Stimulated activated CD4-positive, alpha-beta T cell treated with anti-CD3 and anti-CD28 coated beads, Interleukin-4, amount 100 ng/mL, for 24 hours (primary cell): ENCODE results near the gene EMC1.
"Not testable (repeated sequence)": the region's sequence is repeated elsewhere in the genome, so short reads cannot be mapped to it uniquely, and the experiment has no call there.

Source experiments
- DNase-seq: peaks from one replicate; pipeline ENCODE4 v3.0.0-alpha.2; 2020

Gene EMC1

DNA sequence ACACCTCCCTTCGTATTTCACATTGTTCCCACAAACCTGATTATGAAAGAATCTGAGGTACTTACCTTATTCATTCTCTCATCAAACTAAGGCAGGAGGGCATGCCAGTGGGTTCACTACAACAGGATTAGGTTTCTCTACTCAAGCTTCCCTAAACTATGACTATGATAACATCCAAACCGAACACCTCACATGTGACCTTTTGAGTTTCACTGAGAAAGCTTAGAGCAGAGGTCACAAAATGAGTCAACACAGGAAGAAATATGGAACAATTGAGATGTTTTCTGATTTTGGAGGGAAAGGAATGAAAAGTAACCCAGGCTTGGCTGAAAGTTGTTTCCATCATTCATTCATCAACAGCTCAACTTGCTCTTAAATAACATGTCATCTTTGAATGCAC, 65.3 kb downstream of the EMC1 start:
- no peak for DNase-seq

DNA sequence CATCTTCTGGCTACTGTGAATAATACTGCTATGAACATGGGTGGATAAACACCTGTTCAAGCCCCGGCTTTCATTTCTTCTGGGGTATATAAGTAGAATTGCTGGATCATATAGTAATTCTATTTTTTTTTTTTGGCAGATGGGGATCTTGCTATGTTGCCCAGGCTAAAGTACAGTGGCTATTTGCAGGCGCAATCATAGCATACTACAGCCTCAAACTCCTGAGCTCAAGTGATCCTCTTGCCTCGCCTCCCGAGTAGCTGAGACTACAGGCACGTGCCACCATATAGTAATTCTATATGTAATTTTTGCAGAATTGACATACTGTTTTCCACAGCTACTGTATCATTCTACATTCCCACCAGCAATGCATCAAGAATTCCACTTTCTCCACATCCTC, 69.1 kb downstream of the EMC1 start:
- DNase-seq = no peak

DNA sequence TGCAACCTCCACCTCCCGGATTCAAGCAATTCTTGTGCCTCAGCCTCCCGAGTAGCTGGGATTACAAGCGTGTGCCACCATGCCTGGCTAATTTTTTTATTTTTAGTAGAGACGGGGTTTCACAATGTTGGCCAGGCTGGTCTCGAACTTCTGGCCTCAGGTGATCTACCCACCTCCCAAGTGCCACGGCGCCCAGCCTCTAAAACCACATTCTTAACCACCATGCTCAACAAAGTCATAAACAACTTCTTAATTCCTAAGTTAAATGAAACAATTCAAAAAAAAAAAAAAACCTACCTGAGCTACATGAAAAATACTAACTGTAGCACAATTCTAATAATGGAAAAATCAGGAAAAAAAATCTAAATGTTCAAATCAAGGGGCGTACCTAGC, 71.1 kb downstream of the EMC1 start:
- not testable (repeated sequence) for DNase-seq

- peak; percentile 9 for DNase-seq
Observed at GRCh38 chr1:19179597-19180264, 71.6 kb downstream of the EMC1 start.

GRCh38 chr1:19178734-19179398, 72.5 kb downstream of the EMC1 start:
- no peak for DNase-seq

DNA sequence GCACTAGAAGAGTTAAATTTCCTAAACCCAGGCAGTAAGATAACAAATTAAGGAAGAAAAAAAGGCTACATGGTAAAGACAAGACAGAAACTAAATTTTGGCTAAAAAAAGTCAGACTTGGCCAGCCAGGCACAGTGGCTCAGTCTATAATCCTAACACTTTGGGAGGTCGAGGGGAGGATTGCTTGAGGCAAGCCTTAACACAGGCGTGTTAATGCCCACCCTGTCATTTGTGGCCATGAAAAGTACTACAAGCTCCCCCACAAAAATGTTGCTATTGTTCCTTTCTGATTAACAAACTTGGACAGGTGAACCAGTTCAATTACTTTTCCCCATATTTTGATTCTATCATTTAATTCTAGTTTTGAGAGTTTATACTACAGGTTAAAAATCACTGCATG, 73.5 kb downstream of the EMC1 start:
- DNase-seq = no peak

DNA sequence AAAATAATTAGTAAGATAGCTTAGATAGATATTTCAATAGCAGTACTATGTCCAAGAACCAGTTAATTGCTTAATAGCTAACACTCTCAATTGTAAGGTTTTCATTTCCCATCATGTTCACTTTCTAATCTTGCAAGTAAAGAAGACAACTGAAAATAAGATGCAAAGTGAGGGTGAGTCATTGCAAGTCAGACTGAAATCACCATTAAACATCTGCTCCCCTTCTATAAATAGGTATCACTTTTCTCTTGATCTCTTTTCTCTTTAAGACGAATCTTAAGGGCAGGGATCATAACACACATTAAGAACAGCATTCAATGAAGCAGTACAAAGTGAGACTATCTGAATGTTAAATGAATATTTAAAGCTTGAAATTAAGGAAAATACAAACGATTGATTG, 81.7 kb downstream of the EMC1 start:
- DNase-seq = no peak

- no peak for DNase-seq
Observed at GRCh38 chr1:19167140-19167539, 84.2 kb downstream of the EMC1 start.

DNA sequence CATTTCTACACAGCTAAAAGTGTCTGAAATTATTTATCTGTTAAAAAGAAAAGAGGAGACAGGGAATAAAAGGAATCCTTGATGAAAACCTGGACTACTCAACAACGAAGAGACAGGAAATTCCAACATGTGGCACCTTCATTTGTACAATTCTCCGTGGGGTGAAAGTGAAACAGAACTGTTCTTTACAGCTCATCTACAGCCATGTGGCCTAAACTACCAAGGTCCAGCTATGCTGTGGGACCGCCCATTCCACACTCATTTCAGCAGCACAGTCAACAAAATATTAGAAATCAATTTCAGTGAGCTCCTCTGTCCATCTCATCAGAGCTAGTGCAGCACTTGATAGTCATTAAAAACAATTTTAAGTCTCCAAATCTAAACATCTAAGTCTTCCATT, 85.3 kb downstream of the EMC1 start:
- DNase-seq = no peak
